ENCODE results near the gene ATP5PD.

ATP5PD gene

GRCh38 chr17:75046407-75047289 is at the start of gene ATP5PD, which contains the start of gene KCTD2:
Gene ATP5PD, minus strand, starts transcription at chr17:75046969. Its CDS starts 4,319 bp downstream, at chr17:75042650.
Gene KCTD2, plus strand, starts transcription at chr17:75047225. Its CDS starts 26 bp downstream, at chr17:75047251.
- DNase-seq = peak; percentile 71

GRCh38 chr17:75096082-75096625 is 49.4 kb upstream of the ATP5PD start:
- no peak for DNase-seq

GRCh38 chr17:75094871-75095399 is 48.2 kb upstream of the ATP5PD start:
- no peak for DNase-seq

- no peak for DNase-seq
Observed at GRCh38 chr17:75093548-75094158, 46.9 kb upstream of the ATP5PD start.

- DNase-seq = no peak
Observed at GRCh38 chr17:75091855-75092327, 45.1 kb upstream of the ATP5PD start.

GRCh38 chr17:75090871-75091854 is 44.4 kb upstream of the ATP5PD start:
- no peak for DNase-seq

GRCh38 chr17:75088465-75089417 is 42.0 kb upstream of the ATP5PD start:
- no peak for DNase-seq

GRCh38 chr17:75087558-75088453 is 41.0 kb upstream of the ATP5PD start, which contains the start of gene SLC16A5:
Gene SLC16A5, plus strand, starts transcription at chr17:75087954. Its CDS starts 5,683 bp downstream, at chr17:75093637.
- no peak for DNase-seq

- no peak for DNase-seq
Observed at GRCh38 chr17:75087182-75087557, 40.4 kb upstream of the ATP5PD start.

- DNase-seq = no peak
Observed at GRCh38 chr17:75086496-75087181, 39.9 kb upstream of the ATP5PD start.

- DNase-seq = no peak
Observed at GRCh38 chr17:75084039-75084660, 37.4 kb upstream of the ATP5PD start.

- DNase-seq = no peak
Observed at GRCh38 chr17:75082683-75083082, 35.9 kb upstream of the ATP5PD start.

GRCh38 chr17:75081611-75082540 is 35.1 kb upstream of the ATP5PD start:
- no peak for DNase-seq

- no peak for DNase-seq
Observed at GRCh38 chr17:75079023-75079373, 32.2 kb upstream of the ATP5PD start.

GRCh38 chr17:75078284-75079022 is 31.7 kb upstream of the ATP5PD start:
- no peak for DNase-seq

GRCh38 chr17:75077496-75078283 is 30.9 kb upstream of the ATP5PD start:
- DNase-seq = no peak
